SKM-1 (cell line): Measurements from ENCODE around the gene RAPGEF1.
A peak's percentile ranks its signal among the peaks of the same experiment; 100 is the strongest.

Experiments used
- DNase-seq: peaks from one replicate; lab custom pipeline; 2025; ENCODE audit not compliant: unreplicated experiment; lab: John Stamatoyannopoulos, UW

RAPGEF1 gene

GRCh38 chr9:131545003-131545785, 194.7 kb downstream of the RAPGEF1 start, which contains the start of gene PRRT1B:
PRRT1B (plus strand) TSS chr9:131545523; CDS start chr9:131545616, 93 bp downstream.
- DNase-seq: no peak

- DNase-seq: no peak
Observed at GRCh38 chr9:131543141-131543540, 196.7 kb downstream of the RAPGEF1 start.

- no peak for DNase-seq
Observed at GRCh38 chr9:131539223-131539923, 200.5 kb downstream of the RAPGEF1 start.

- DNase-seq: no peak
Observed at GRCh38 chr9:131537946-131538345, 201.9 kb downstream of the RAPGEF1 start.

GRCh38 chr9:131534721-131535237, 205.1 kb downstream of the RAPGEF1 start:
- DNase-seq: no peak

- peak; percentile 55 for DNase-seq
Observed at GRCh38 chr9:131530920-131531832, 208.7 kb downstream of the RAPGEF1 start, which contains the start of gene UCK1. UCK1 (minus strand) TSS chr9:131531263; CDS start chr9:131531174, 89 bp downstream.

GRCh38 chr9:131530546-131530919, 209.3 kb downstream of the RAPGEF1 start:
- DNase-seq: no peak

- DNase-seq: no peak
Observed at GRCh38 chr9:131529597-131530545, 210.0 kb downstream of the RAPGEF1 start.

GRCh38 chr9:131528886-131529505, 210.9 kb downstream of the RAPGEF1 start:
- DNase-seq: no peak

GRCh38 chr9:131528186-131528585, 211.7 kb downstream of the RAPGEF1 start:
- DNase-seq: no peak
